GM19043 (cell line): ENCODE results near the gene PCBP4.

ENCODE experiments used
- ATAC-seq: cut with Tn5 transposase; IDR thresholded peaks from one replicate; pipeline ENCODE4 v1.9.1; 2021; ENCODE audit warnings: low read depth; ENCODE audit not compliant: unreplicated experiment

Gene PCBP4

DNA sequence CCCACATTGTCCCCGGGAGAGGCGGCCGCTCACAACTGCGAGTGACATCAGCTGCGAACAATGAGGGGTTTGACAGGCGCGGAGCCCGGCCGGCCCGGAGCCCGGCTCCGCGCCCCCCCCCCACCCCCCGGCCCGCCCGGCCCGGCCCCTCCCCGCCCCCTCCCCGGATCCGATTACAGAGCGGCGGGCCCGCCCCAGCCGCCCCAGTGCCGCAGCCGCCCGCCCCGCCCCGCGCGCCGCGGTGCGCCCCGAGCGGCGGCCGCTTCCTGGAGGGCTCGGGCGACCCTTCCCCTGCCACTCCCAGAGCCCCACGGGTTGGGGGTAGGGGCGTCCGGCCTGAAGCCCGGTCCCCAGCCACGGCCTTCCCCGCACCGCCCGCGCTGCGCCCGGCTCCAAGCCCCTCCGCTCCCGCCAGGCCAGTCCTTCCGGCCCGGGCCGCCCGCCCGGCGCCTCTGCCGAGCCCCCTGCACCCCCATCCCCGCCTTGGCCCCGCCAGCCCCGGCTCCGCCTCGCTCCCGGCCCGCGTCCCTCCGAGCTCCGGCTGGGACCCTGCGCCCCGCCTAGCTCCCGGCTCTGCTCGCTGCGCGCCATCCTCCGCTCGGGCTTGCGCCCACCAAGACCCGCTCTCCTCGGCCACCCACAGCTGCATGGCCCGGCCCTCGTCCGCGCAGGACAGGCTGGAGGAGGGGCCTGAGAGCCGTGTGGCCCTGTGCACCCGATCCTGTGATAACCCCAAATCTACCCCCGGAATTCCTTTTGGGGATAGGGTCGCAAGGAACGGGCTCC is at the start of gene PCBP4:
TSS of gene PCBP4 (minus strand) at position 71 of the 786 bp plus-strand sequence. CDS start 6,214 bp downstream, outside the sequence.
- no peak for ATAC-seq

DNA sequence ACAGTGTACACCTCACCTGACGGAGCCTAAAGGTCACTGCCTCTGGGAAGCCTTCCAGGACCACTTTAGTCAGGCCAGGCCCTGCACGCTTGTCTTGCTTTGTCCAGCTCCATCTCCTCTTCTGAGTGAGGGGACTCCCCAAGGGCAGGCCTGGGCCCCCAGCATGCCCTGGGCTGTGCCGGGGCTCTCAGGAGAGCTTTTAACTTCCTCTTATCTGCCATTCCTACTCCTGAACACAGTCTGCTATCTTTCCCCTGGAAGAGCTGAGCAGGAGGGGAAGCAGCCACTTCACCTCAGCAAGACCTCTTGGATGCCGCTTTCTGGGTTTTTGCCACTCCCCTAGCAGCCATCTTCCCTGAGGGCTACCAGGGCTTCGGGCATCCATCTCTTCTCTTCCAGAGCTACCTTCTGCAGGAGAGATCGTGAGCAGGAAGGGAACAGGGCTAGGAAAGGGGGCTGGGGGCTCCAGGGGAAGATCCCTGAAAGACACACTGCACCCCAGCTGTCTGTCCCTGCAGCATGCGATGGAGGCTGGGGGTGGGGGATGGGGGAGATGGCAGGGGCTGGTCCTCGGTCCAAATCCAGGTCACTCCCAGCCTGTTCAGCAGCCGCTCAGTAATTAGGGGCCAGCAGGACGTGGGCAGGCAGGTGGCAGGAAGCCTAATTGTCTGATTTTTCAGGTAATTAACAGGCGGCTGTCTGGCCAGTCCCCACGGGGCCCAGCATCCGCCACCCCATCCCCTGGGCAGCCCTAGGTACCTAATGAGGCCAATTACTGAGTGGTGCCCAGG is 48.4 kb upstream of the PCBP4 start:
- no peak for ATAC-seq

DNA sequence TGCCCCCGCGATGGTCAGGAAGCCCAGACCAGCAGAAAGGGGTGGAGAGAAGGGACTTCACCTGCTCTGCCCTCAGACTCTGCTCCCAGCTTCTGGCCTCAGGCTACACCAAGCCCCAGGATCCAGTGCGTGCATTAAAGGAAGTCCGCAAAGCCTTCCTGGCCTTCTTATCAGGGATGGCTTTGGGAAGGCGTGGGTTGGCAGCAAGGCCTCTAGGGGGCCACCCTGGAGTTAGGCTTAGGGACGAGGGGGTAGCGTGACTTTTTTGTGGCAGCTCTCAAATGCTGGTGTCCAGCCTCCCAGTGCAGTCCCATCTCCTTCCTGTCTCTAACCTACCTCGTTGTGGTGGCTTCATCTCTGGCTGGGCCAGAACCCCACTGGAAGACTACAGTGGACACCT is 47.4 kb upstream of the PCBP4 start:
- no peak for ATAC-seq

DNA sequence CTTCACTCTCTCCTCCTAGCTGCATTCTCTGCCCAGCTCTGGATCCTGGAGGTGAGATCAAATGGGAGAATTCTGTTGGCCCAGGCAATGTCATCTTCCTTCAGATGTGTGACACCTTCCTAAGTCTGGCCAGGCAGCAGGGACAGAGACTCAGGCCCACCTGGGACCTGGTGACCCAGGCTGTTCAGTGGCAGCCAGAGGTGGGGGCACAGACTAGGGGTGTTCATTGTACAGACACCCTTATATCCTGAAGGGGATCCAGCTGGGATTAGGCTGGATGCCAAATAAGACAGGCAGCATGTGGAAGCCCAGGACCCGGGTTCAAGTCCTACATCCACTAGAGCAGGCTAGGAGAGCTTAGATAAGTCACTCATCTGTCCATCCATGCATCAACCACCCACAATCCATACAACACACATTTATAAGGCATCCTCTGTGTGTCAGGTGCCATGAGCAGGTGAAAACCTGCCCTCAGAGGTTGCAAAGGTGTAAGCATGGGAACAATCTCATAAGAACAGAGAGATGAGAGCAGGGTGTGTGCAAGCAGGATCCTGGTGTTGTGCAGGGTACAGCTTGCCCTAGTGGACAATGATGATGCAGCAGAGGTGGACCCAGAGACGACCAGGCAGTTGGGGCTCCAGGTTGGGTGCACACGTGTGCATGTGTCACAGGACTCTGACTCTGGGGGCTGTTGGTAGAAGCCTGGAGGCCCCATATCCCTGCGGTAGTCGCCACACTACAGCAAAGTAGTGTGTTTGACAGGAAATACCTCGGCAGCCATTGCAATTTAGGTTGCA is 46.7 kb upstream of the PCBP4 start:
- no peak for ATAC-seq

DNA sequence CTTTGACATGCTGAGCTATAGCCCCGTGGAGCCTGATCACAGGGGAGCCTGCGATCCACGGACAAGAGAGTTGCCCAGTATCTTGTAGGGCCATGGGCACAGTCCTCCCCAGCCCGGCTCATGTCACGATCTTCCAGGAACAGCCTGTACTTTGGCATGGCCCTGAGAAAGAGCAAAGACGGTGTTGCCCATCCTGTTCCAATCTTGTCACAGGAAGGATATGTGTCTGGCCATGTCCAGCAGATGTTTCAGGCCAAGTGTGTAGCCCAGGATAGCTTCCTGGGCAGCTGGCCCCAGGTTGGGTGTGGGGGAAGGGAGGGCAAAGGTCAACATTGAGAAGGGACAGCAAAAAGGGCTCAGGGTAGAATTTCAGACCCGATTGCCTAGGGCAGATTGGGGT is 45.4 kb upstream of the PCBP4 start:
- ATAC-seq: no peak

DNA sequence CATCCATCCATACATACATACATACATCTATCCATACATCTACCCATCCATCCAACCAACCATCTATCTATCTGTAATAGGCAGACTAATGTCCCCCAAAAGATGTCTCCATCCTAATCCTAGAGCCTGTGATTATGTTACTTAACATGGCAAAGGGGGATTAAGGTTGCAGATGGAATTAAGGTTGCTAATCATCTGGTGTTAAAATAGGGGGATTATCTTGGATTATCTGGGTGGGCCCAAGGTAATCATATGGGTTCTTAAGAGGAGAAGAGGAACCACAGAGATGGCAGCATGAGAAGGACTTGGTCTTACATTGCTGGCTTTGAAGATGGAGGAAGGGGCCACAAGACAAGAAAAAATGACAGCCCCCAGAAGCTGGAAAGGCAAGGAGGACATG is 43.2 kb upstream of the PCBP4 start:
- ATAC-seq: no peak

DNA sequence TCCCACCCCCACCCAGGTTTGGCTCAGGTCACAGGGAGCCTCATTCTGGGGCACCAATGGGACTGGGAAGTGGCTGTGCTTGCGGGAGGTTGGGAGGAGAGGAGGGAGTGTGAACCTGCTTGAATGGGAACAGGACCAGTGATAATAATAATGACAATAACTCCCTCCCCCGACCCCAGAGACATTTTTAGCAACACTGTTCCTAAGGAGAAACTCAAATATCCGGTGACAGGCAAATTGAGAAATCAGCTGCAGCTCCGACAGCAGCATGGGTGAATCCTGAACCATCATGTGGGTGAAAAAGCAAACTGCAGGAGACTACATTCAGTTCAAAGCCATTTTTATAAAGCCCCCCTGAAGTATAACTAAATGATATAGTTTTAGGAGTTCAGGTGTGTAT is 40.0 kb upstream of the PCBP4 start:
- ATAC-seq: no peak

DNA sequence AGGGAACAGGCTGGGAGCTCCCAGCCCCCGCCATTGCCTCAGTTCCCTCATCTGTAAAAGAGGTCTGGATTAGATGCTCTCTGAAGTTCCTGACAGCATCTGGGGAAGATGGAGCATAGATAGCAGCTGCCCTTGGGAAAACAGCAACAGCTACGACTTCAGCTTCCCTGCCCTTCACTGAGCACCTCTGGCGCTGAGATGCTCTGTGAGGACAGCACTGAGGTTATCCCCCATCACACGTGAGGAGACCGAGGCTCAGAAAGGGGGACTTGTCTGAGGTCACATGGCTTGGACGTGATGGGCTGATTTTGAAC is 39.5 kb upstream of the PCBP4 start:
- ATAC-seq: no peak

DNA sequence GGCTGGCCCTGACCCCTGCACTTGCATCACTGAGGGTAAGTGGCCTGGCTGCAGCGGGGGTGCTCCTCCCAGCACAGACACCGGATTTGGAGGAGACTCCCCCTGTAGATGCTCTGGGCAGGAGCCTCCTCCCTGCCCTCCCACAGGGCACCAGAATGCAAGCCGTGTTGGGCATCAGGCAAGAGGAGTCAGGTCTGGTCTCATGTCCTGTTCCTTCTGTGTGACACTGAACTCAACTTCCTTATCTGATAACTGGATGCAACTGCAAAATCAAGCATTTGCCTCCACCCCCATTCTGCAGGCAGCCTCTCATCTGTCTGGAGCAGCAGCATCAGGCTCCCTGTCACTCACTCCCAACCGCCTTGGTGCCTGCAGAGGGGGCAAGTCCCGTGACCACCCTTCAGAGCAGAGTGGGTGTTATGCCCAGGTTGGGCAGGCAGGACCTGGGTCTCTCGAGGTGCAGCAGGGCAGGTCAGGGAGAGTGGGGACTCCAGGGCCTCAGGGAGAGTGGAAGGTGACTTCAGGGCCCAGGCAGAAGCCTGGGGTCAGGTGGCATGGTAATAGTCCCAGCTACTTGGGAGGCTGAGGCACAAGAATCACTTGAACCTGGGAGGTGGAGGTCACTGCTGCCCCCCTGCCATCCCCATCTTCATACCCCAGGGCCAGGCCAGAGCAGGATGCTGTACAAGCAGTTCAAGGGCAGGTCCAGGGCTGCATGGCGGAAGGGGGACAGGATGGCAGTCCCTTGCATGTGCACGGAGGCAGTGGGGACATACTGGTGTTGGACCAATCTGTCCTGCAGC is 39.0 kb upstream of the PCBP4 start:
- no peak for ATAC-seq

DNA sequence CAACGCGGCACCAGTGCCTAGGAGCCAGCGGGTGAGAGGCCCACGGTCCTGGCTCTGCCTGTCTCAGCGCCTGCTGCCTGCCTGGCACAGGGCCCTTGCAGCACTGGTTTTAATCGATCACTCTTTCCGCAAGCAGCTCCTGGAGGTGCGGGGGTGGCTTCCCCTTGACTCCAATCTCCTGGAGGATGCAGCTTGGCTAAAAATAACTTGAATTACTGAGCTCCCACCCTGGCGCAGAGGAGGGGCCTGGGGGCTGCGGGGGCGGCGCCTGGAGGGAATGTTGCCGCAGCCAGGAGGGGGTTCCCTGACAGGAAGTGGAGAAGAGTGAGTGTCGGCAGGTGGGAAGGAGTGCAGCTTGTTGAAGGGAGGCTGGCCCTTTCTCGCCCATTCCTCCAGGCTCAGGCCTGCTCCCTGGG is 38.3 kb upstream of the PCBP4 start:
- ATAC-seq: no peak

DNA sequence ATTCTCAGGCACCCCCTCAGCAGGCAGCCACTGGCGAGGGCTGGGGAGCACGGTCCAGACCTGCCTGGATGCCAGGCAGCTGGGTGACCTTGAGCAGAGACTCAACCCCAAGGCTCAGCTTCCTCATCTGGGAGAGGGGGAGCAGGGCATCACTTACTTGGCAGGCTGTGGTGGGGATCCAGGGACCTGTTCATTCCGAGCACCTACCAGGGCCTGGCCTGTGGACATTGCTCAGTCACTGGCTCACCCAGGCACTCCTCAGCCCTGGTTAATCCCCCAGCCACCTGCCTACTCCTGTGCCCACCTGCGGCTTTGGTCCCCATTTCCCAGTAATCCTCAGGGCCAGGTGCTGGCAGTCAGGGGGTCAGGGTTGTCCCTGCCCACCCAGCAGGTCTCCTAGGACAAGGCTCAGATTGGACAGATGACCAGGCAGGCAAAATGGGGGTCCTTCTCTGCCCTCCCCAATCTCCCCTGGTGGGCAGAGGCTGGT is 37.7 kb upstream of the PCBP4 start:
- no peak for ATAC-seq

DNA sequence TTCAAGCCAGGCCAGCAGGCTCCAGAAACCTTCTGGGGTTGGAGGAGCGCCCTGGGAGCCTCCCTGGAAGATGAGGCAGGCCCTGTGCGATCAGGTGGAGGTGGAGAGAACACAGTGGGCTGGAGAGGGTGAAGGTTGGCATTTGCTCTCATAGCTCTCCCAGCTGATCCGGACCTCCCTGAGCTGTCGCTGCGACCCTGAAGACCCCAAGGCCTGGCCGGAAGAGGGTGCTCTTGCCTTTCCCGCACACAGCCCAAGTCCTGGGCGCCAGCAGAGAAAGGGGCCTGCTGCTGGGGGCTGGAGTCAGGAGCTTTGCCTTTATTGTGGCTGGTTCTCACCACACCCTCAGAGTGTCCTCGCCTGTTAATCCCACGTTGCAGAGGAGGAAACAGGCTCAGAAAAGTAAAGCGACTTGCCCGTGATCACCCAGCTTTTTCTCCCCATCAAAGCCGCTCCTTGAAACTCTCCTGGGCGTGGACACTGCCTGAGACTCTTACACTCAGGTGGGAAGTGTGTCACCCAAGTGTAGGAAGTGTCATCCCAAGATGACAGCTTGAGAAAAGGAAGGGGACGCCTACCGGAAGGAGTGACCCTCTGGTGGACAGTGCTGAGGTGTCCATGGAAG is 37.0 kb upstream of the PCBP4 start:
- no peak for ATAC-seq

DNA sequence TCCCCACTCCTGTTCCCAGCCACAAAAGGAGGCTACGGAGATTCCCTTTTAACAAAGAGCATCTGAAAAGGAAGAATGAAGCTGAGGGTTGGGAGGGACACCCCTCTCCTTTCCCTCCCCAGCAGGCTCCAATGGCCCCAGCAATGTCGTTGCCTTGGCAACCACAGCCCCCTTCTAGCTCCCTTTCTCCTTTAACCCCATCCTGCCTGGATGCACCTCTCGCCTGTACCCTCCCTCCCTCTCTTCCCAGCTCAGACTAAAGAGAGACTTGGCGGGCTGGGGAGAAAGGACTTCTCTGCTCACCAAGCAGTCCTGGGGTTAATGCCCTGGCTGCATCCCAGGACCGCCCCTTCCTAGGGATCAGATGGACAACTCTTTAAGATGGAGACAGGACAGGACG is 35.5 kb upstream of the PCBP4 start:
- ATAC-seq: no peak

DNA sequence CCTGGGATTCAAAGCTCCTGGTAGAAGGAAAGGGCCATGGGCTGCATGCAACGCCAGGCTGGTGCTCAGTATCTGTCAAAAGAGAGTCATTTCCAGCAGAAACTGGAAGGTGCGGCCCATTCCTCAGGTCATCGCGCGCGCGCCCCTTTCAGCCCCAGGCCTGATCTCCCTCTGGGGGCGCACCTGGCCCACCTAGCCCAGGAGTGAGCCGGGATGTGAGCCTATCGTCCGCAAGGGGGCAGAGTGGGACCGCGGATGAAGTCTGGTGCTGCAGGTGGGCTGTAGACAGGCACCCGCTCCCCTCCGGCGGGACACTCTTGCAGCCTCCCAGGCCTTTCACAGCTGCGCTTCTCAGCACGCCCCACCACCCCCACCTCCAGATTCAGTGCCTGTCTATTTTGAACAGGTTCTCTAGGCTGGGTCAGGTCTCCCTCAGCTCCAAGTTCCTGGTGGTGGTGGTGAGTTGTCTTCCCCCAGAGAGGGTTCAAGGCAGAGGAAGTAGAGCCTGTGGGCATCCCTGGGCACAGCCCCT is 34.3 kb upstream of the PCBP4 start:
- ATAC-seq: peak; percentile 72

DNA sequence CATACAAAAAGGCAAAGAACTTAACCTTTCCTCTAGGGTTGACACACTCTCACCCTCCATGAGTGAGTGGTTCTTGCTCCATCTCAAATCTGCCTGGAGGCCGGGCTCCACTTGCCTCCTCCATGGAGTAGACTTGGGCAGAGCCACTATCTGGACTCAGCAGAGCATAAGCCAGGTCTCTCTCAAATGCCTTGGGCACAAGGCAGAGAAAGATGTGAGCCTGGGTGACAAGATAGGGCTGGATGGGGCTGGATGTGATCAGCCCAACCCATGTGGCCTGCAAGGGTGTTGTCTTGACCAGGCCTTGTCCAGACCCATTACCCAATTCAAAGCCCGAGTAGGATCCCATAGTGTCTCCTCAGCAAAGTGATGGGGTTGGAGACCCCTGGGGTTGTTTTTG is 32.6 kb upstream of the PCBP4 start:
- no peak for ATAC-seq

DNA sequence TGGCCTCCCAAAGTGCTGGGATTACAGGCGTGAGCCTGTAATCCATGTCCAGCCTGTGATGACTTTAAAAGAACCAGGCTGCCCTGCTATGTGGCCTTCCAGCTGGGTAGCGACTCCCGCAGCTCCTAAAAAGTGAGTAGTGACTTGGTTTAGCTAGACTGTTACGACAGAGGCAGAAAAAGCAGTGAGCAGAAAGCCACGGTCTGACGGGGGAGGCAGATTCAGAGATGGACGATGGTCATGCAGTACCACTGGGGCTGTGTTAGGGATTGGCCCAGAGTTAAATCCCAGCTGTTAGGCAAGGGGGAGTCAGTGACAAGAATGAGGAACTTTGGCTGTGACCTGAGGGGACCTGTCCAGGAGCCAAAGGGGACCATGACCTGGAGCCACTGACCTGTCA is 31.5 kb upstream of the PCBP4 start:
- no peak for ATAC-seq

DNA sequence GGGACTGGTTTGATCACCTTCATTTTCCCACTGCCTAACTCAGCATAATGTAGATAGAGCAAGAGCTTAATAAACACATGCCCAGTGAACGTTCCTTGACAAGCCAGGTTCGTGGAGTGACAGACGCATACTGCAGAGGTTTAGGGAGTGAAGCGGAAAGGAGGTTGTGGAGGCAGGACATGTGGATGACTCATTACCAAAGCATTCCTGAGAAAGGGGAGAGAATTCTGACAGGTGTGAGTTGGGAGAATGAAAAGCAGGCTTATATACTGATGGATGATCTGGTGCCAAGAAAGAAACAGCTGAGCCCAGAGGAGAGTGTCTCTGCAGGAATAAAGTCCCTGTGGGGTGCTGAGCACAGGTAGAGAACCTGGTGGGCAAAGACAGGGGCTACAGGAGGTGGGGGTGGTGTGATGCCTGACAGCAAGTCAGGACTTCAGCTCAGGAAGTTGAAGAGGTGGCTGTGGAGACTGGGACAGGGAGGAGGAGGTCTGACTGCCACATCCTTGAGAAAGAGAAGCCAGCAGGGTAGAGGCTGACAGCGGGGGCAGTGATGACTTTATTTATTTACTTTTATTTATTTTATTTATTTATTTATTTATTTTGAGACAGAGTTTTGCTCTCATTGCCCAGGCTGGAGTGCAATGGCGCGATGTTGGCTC is 30.8 kb upstream of the PCBP4 start:
- no peak for ATAC-seq

DNA sequence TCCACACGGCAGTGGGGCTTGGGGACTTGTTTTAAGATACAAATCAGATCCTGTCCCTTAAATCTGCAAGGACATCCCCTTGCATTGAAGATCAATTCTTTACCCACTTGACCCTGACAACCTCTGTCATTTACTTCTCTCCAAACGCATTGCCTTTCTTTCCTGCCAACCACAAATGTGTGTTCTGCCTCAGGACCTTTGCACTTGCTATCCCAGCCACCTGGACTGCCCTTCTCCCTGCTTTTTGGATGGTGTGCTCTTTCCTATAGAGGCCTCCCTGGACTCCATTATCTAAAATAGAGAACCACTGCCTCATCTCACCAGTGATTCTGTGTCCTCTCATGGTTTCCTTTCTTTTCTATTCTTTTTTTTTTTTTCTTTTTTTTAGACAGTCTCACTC is 29.9 kb upstream of the PCBP4 start:
- no peak for ATAC-seq
